NCI-H345 treated with DMSO at 0.1 percent for 48 hours (cell line): ENCODE data around the gene SLC4A8.

ENCODE experiments used
- DNase-seq: peaks from one replicate; lab custom pipeline; 2025; ENCODE audit not compliant: unreplicated experiment; lab: John Stamatoyannopoulos, UW

Gene SLC4A8

GRCh38 chr12:51424662-51425539 lies at the start of gene SLC4A8:
SLC4A8 (plus strand) TSS chr12:51424831; CDS start chr12:51424988, 157 bp downstream.
- peak; percentile 86 for DNase-seq

- no peak for DNase-seq
These were observed 49.8 kb upstream of the SLC4A8 start for GRCh38 chr12:51374856-51375255.

GRCh38 chr12:51377099-51377984 lies 47.3 kb upstream of the SLC4A8 start:
- DNase-seq, result no peak

GRCh38 chr12:51378749-51379148 lies 45.9 kb upstream of the SLC4A8 start:
- no peak for DNase-seq

GRCh38 chr12:51379571-51379970 lies 45.1 kb upstream of the SLC4A8 start:
- no peak for DNase-seq

GRCh38 chr12:51381226-51382079 lies 43.2 kb upstream of the SLC4A8 start:
- no peak for DNase-seq

GRCh38 chr12:51382173-51382572 lies 42.5 kb upstream of the SLC4A8 start:
- DNase-seq, result no peak

- no peak for DNase-seq
These were observed 41.2 kb upstream of the SLC4A8 start for GRCh38 chr12:51383269-51383905.

GRCh38 chr12:51386351-51386750 lies 38.3 kb upstream of the SLC4A8 start:
- DNase-seq, result no peak

GRCh38 chr12:51388069-51388799 lies 36.4 kb upstream of the SLC4A8 start:
- DNase-seq, result no peak

GRCh38 chr12:51388846-51389245 lies 35.8 kb upstream of the SLC4A8 start:
- DNase-seq, result no peak

- no peak for DNase-seq
These were observed 35.2 kb upstream of the SLC4A8 start for GRCh38 chr12:51389302-51389999.

- DNase-seq, result no peak
These were observed 34.2 kb upstream of the SLC4A8 start for GRCh38 chr12:51390457-51390856.

- no peak for DNase-seq
These were observed 33.7 kb upstream of the SLC4A8 start for GRCh38 chr12:51390891-51391282.

- DNase-seq, result no peak
These were observed 33.1 kb upstream of the SLC4A8 start, which contains the start of gene GALNT6 for GRCh38 chr12:51391283-51392123. GALNT6 (minus strand) TSS chr12:51391406; CDS start chr12:51379781, 11,625 bp downstream.

- DNase-seq, result no peak
These were observed 31.9 kb upstream of the SLC4A8 start for GRCh38 chr12:51392556-51393237.

GRCh38 chr12:51393676-51394545 lies 30.7 kb upstream of the SLC4A8 start:
- no peak for DNase-seq
